EL (cell line): ENCODE data around the gene KRTAP10-7.
"Not testable (repeated sequence)": the region's sequence is repeated elsewhere in the genome, so short reads cannot be mapped to it uniquely, and the experiment has no call there.

Experiments used
- DNase-seq: peaks from one replicate; pipeline ENCODE4 v3.0.0-alpha.2; 2016

KRTAP10-7 gene

GRCh38 chr21:44637018-44637850 lies 36.8 kb downstream of the KRTAP10-7 start, which contains the start of gene KRTAP10-10:
Gene KRTAP10-10 (plus strand): TSS chr21:44637356. CDS start chr21:44637418, 62 bp downstream.
- no peak for DNase-seq

GRCh38 chr21:44637851-44638348 lies 37.5 kb downstream of the KRTAP10-7 start:
- not testable (repeated sequence) for DNase-seq

GRCh38 chr21:44638506-44639330 lies 38.3 kb downstream of the KRTAP10-7 start:
- DNase-seq: not testable (repeated sequence)

GRCh38 chr21:44639331-44639655 lies 38.9 kb downstream of the KRTAP10-7 start:
- DNase-seq: no peak

- no peak for DNase-seq
Observed at GRCh38 chr21:44640761-44641160, 40.4 kb downstream of the KRTAP10-7 start.

- DNase-seq: no peak
Observed at GRCh38 chr21:44643741-44644310, 43.4 kb downstream of the KRTAP10-7 start.

- no peak for DNase-seq
Observed at GRCh38 chr21:44644878-44645277, 44.5 kb downstream of the KRTAP10-7 start.

GRCh38 chr21:44646366-44647221 lies 46.2 kb downstream of the KRTAP10-7 start, which contains the start of gene KRTAP10-11:
Gene KRTAP10-11 (plus strand): TSS chr21:44646414. CDS start chr21:44646459, 45 bp downstream.
- not testable (repeated sequence) for DNase-seq

GRCh38 chr21:44647222-44647552 lies 46.8 kb downstream of the KRTAP10-7 start:
- no peak for DNase-seq

GRCh38 chr21:44648557-44649311 lies 48.3 kb downstream of the KRTAP10-7 start:
- DNase-seq: no peak

- no peak for DNase-seq
Observed at GRCh38 chr21:44649521-44650100, 49.2 kb downstream of the KRTAP10-7 start.

- DNase-seq: no peak
Observed at GRCh38 chr21:44650265-44650972, 50.0 kb downstream of the KRTAP10-7 start.

- no peak for DNase-seq
Observed at GRCh38 chr21:44650973-44651675, 50.7 kb downstream of the KRTAP10-7 start.
